HG03571 (cell line): ENCODE measurements around the gene CLDN4.
"Not testable (repeated sequence)": the region's sequence is repeated elsewhere in the genome, so short reads cannot be mapped to it uniquely, and the experiment has no call there.

ENCODE experiments used
- ATAC-seq: cut with Tn5 transposase; IDR thresholded peaks from one replicate; pipeline ENCODE4 v1.9.1; 2021; ENCODE audit not compliant: unreplicated experiment

Gene CLDN4

DNA sequence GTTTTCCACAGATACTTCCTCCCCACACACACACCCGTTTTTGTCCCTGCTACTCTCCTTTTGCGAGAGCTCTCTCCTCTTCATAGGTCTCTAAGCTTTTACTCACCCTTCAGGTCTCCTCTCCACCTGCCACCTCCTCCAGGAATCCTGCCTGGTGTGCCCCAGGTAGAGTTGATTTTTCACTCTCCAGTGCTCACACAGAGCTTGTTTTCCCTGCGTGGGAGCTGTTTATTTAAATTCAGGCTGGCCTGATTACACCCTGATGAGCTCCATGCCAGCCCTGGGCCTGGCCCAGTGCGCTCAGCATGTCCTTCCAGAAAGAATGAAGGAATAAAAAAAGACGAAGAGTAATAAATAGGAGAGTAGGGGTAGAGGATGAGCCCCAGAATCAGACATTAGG lies 7.5 kb upstream of the CLDN4 start:
- ATAC-seq = no peak

DNA sequence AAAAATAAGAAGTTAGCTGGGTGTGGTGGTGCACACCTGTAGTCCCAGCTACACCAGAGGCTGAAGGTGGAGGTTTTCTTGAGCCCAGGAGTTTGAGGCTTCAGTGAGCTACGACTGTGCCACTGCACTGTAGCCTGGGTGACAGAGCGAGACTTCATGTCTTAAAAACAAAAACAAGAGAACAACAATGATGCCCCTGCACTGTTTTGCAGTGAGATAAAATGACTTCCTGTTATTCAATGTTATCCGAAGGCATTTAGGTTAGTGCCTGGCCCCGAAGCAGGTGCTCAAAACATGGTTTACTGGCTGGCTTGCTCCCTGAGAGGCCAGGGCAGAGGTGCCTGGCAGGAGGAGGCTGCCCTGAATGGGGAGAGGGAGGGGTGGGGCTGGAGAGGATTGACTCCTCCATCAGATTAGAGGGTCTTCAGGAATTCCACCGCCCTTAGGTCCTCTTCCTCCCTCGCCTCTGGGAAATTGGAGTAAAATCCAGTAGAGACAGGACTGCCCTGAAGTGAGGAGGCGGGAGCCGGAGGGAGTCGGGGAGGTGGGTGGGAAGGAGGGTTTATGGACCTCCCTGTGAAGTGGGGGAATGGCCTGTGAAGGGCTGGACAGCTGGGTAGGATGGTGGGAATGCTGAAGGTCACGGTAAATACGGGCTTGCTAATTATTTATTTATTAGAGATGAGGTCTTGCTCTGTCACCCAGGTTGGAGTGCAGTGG lies 6.8 kb upstream of the CLDN4 start:
- no peak for ATAC-seq

DNA sequence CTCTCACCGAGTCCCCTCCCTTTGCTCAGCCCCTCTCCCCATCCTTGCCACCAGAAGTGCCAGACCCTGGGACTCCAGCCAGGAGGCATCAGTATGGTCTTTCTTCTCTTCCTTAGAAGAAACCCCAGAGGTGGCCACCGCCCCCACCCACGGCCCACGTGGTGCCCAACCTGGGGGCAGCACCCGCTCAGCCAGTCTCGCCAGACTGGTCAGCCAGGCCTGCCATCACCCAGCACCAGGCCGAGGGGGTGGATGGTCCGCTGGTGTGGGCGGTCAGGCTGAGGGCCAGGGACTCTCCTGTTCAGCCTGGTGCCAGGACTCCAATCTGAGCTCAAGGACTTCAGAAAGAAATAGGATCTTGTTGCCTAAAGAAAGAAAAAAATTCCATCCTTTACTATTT lies 5.8 kb upstream of the CLDN4 start:
- ATAC-seq = no peak

DNA sequence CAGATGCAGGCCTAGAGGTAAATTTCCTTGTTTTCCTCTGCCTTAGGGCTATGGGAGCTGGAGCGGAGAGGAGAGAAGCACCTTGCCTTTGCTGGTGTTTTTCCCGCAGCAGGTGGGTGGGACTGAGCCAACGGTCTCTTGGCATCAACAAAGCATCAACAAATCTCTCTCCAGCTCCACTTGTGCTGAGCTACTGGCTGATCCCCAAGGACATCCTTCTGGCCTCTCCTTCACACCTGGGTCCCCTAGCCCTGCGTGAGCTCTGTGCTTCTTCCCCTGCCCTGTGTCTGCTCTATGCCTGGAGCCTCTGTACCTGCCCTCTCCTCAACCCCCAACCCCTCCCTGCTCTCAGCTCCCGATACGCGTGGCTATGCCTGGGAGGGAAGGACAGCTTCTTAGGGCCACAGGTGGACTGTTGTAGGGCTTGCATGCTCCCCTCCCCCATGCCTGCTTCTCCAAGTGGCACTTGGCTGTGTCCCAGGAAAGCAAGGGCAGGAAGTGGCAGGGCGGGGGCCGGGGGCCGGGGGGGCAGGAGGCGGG lies 3.2 kb upstream of the CLDN4 start:
- no peak for ATAC-seq

DNA sequence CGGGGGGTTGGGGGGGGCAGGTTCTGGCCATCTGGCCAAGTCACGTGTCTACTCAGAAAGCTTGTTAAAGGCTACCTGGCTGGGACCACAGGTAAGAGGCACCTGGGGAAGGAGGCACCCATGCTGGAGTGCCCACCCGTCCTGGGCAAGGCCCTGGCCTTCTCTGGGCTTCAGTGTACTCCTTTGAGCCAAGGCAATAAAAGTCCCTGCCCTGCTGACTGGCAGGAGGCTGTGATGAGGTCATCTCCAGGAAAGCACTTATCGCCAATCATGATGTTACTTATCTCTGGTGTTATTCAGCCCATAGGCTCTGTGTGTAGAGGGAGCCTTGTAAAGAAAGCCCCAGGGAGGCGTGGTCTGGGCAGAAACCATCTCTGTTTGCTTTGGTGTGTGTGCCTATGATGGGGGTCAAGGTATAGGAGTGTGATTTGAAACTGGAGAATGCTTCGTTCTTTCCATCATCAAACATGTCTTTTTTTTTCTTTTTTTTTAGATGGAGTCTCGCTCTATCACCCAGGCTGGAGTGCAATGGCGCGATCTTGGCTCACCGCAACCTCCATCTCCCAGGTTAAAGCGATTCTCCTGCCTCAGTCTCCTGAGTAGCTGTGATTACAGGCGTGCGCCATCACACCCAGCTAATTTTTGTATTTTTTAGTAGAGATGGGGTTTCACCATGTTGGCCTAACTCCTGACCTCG lies 2.5 kb upstream of the CLDN4 start:
- no peak for ATAC-seq

DNA sequence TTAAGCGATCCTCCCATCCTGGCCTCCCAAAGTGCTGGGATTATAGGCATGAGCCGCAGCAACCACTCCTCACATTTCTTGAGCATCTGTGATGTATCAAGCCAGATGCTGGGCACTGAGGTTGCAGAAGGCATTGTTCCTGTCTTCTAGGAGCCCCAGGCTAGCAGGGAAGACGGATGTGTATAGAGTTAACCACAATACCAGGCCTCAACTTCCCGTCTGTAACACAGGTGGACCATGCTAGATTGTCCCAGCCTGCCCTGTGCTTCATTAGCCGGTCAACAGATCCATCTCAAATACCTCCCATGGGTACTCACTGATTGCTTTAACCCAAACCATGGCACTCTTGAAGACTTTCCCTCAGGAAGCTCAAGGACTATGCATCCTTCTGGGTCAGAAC lies 1.8 kb upstream of the CLDN4 start:
- no peak for ATAC-seq

DNA sequence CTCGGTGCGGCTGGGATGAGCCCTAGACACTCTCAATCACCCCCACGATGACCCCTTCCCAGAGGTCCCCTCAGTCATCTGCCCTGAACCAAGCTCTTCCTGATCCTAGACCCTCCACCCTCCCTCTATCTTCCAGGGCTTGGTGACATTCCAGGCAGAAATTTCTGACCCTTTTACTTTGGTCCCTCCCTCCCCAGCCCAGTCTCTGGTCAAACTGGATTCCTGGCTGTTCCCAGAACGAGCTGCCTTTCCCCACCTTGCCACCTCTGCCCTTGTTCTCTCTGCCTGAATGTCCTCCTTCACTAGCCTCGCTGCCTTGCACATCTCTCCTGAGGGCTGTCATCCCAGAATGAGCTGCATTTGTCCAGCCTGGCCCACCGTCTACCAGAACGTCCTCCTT lies 1.3 kb upstream of the CLDN4 start:
- ATAC-seq = no peak

DNA sequence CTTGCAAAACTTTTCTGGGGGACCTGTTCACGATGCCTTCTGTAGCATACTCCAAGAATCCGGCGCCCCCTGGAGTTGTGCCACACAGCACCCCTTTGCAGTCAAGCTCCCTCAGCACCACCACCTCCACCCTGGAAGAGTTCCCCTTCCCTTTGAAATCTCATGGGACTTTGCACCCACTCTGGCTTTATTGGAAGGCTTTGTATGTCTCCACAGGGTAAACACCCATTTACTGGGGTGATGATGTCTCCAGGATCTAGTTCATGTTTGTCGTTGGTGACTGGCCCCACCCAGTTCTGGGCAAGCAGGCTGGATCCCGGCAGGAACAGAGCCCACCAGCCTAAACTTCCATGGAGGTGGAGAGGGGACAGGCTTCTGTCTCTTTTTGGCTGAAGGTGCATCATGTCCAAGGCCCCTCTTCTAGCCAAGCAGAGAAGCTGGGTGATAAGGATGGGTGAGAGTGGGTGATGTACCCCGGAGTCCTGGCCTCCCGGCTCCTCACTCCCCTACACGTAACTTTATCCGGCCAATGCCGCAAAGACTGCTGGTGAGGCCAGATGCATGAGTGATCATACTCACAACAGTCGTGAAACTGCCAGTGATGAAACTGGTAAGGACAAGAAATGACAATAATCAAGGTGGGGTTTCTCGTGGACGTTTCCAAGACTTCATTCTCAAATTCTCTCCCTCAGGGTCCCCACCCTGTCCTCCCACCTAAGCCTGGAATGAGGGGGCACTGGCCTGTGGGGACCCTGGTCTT lies 695 bp upstream of the CLDN4 start:
- ATAC-seq = no peak

DNA sequence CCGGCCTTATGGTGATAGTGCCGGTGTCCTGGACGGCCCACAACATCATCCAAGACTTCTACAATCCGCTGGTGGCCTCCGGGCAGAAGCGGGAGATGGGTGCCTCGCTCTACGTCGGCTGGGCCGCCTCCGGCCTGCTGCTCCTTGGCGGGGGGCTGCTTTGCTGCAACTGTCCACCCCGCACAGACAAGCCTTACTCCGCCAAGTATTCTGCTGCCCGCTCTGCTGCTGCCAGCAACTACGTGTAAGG lies 713 bp downstream of the CLDN4 start:
- ATAC-seq = no peak

DNA sequence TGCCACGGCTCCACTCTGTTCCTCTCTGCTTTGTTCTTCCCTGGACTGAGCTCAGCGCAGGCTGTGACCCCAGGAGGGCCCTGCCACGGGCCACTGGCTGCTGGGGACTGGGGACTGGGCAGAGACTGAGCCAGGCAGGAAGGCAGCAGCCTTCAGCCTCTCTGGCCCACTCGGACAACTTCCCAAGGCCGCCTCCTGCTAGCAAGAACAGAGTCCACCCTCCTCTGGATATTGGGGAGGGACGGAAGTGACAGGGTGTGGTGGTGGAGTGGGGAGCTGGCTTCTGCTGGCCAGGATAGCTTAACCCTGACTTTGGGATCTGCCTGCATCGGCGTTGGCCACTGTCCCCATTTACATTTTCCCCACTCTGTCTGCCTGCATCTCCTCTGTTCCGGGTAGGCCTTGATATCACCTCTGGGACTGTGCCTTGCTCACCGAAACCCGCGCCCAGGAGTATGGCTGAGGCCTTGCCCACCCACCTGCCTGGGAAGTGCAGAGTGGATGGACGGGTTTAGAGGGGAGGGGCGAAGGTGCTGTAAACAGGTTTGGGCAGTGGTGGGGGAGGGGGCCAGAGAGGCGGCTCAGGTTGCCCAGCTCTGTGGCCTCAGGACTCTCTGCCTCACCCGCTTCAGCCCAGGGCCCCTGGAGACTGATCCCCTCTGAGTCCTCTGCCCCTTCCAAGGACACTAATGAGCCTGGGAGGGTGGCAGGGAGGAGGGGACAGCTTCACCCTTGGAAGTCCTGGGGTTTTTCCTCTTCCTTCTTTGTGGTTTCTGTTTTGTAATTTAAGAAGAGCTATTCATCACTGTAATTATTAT lies 1.2 kb downstream of the CLDN4 start:
- no peak for ATAC-seq

DNA sequence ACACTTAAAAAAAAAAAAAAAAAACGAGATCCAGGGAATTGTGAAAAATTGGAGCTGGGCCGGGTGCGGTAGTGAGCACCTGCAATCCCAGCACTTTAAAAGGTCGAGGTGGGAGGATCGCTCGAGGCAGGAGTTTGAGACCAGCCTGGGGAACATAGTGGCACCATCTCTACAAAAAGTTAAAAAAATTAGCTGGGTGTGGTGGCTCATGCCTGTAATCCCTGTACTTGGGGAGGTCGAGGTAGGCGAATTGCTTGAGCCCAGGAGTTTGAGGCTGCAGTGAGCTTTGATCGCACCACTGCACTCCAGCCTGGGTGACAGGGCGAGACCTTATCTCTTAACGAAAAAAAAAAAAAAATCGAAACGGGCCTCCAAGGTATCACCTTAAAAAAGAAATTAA lies 2.0 kb downstream of the CLDN4 start:
- no peak for ATAC-seq

DNA sequence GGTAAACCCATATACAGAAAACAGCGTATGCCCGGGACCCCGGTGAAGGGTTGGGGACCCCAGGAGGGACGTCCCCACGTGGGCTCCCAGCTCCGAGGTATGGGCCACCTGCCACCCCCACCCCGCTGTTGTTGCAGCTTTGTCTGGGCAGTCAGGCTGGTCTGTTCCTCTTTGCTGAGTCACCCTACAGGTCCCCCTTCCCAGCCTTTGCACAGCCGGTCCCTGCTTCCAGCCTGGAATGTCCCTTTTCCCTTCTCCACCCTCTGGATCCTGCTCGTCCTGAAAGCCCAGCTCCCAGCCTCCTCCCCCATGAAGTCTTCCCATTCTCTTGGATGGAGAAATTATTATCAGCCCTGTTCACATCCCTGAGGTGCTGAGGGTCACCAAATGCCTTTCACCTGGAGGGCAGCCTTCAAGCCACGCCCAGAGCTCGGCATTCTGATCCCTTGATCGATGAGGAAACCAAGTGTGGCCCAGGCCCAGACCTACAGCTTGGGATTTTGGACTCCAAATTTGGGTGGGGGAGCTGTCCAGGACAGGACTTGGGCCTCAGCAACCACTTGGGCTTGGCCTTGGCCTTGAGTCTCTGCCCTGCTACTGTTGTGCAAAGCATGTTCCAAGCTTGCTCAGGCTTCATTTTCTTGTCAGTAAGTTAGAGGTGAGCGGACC lies 2.6 kb downstream of the CLDN4 start:
- ATAC-seq = no peak

DNA sequence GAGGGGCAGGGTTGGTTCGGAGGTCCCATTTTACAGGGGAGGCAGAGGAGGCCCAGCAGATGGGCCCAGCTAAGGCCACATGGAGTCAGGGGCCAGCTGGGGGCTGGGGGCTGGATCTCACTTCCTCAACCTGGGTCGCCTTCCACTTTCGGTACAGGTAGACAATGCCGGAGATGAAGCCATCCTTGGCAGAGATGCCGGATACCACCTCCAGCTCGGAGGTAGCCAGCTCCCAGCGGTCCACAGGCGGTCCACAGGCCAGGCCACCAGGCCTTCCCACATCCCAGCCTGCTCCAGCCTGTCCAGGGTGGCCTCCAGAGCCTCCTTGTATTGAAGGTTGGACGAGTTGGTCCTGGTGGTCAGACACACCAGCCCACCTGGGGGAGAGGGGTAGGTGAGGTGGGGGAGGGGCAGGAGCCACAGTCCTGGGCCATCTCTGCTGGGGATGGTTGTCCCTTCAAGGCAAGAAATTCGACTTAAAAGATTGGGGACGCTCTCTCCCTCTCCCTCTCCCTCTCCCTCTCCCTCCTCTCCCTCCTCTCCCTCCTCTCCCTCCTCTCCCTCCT lies 3.9 kb downstream of the CLDN4 start:
- no peak for ATAC-seq

DNA sequence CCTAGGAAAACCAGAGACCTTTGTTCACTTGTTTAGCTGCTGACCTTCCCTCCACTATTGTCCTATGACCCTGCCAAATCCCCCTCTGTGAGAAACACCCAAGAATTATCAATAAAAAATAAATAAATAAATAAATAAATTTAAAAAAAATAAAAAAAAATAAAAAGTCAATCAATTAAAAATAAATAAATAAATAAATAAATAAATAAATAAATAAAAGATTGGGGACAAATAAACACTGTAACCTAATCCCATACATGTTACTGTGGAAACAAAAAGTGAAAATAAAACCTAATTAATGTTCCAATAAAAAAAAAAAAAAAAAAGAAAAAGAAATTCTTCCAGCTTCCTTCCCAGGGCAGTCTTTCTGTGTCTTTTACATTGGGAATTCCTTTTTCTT lies 6.4 kb downstream of the CLDN4 start:
- not testable (repeated sequence) for ATAC-seq

DNA sequence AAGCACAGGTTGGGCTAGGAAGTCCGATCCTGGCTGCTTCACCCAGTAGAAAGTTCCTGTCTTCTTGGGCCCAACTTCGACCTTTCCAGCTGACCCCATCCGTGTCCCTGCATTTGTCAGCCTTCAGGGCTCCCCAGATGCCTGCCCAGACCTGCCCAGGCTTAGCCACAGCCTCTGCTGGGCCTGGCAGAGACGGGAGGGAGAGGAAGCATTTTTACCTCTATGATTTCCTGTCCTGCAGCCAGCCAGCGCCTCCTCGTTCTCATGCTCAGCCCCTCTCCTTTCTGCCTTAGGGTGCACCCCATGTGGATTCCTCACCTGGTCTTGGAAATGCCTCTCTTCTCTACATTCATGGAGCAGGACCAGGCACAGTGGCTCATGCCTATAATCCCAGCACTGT lies 7.8 kb downstream of the CLDN4 start:
- ATAC-seq = no peak

DNA sequence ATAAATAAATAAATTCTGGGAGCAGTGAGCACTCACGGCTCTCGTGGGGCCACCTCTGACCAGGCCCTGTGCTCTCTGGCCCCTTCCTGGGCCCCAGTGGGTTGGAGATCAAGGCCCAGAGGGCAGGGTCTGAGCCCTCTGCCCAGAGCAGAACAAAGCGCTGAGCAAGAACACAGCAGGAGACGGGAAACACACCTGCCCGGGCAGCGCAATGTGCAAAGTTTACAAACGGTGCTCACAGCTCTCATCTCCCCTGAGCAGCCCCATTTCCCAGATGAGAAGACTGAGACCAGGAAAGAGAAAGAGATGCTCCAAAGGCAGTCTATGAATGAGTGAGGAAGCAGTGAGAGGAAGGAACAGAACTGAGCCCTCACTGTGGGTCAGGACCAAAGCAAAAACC lies 8.5 kb downstream of the CLDN4 start:
- no peak for ATAC-seq

DNA sequence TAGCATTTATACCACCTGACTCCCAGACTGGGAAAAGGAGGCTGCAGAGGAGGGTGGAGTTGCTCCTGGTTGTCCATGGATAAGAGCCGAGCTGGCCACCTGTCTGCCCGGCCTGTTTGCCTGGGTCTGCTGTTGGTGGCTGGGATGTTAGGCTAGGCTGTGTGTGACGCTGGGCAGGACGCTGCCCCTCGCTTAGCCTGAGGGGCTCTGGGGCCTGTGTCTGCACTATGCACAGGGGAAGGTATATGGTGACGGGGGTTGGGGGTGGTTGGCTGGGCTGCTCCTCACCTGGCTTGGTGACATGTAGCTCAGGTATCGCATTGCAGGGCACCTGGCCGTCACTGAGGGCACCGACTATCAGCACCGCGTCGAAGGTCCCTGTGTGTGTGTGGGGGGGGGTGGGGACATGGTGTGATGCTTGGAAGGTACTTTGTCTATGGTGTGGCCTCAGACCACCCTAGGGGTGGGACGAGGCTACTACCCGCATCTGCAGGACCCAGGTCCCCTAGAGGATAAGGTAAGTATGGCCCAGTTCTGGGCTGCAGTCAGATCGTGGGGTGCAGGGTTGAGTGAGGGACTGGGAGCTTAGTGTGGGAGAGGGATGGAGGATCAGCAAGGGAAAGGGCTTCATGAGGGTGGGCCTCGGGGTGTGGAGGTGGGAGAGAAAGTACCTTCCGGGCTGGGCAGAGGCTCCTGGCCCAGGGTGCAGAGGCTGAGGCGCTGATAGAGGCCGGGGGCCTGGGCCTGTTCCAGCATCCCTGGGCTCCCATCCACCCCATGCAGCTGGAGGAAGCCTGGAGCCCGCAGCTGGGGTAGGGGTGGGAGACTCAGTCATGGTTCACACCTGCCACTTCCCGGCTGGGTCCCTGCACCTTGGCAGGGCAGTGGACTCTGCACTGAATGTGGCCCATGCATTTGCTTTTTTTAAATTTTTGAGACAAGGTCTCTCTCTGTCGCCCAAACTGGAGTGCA lies 9.2 kb downstream of the CLDN4 start:
- ATAC-seq = no peak

DNA sequence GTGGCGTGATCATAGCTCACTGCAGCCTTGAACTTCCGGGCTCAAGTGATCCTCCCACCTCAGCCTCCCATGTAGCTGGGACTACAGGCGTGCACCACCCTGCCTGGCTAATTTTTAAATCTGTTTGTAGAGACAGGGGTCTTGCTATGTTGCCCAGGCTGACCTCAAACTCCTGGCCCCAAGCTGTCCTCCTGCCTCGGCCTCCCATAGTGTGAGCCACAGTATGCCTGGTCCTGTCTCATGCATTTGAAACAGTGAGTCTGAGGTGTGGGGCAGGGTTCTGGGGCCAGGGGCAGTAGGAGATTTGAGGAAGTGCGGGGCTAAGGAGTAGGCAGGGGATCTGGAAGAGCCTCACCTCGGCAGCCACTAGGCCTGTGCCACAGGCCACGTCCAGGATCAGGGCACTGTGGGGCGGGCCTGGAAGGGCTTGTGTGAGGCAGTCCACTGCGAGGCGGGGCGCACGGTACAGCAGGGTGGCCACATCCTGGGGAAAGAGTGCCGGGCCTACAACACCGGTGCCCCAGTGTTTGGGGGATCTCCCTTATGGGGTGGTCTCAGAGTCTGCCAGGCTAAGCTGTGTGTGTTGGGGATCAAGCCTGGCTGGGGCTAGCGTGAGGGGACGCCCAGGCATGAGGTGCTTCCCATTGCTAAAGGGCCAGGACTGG lies 10.1 kb downstream of the CLDN4 start:
- ATAC-seq = no peak

DNA sequence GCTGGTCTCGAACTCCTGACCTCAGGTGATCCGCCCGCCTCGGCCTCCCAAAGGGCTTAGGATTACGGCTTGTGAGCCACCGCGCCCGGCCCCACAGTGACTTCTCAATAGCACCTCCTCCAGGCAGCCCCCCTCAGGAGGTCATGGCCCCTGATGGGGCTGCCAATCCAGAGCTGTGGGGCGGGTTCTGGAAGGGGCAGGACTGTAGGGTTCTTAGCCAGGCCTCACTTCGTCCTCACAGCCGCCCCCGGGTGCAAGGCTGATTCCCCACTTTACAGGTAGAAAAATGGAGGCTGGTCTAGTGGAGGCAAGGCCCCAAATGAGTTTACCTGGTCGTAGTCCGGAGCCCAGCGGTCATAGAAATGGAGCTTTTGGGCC lies 10.9 kb downstream of the CLDN4 start:
- ATAC-seq = no peak
